Panc1 (cell line): ENCODE data around the gene ADM2. TPM values are rescaled to one million over a fixed set of nuclear protein-coding genes. Genes with fewer than 3 reads are reported as not detected.

ENCODE experiments used
- ATAC-seq: fragments of 200-7000 bp; cut with Tn5 transposase; 2 replicates; pipeline ENCODE4 v1.9.1; 2020; ENCODE audit warnings: mild to moderate bottlenecking, moderate library complexity
- BruUV-seq: library from RNA; stranded (reverse); fragments of 400-500 nt; replicated peaks from 2 replicates; lab custom pipeline; 2021; lab: Mats Ljungman, UMichigan
- CTCF ChIA-PET: fragments of 300-600 bp; sonication (Branson Sonifier 250); formaldehyde crosslinking; loops from one replicate; lab custom pipeline; 2022; ENCODE audit warnings: antibody characterized with exemption; lab: Charles Lee
- POLR2A ChIA-PET: fragments of 300-600 bp; sonication (Branson Sonifier 250); formaldehyde crosslinking; loops from one replicate; lab custom pipeline; 2022; ENCODE audit warnings: antibody characterized with exemption; lab: Charles Lee
- DNase-seq: peaks from one replicate; pipeline ENCODE4 v3.0.0-alpha.2; 2010; ENCODE audit warnings: low read depth, low spot score
- H3K27ac ChIP-seq: 2 replicates; pipeline ENCODE4 v1.5.1; 2011; ENCODE audit warnings: mild to moderate bottlenecking, low read length, inconsistent platforms
- H3K27me3 ChIP-seq: fragments of 200-500 bp; sonication (Bioruptor generic); 2 replicates; pipeline ENCODE4 v1.6.0; 2014; ENCODE audit warnings: low read length, inconsistent platforms; ENCODE audit not compliant: control insufficient read depth, insufficient read depth
- H3K36me3 ChIP-seq: fragments of 200-500 bp; sonication (Bioruptor generic); 2 replicates; pipeline ENCODE4 v1.5.1; 2014; ENCODE audit warnings: inconsistent platforms, mild to moderate bottlenecking, low read length, moderate library complexity; ENCODE audit not compliant: control insufficient read depth, insufficient read depth
- H3K4me1 ChIP-seq: 2 replicates; pipeline ENCODE4 v1.5.1; 2011; ENCODE audit warnings: inconsistent platforms, mild to moderate bottlenecking, low read length, moderate library complexity; ENCODE audit not compliant: control insufficient read depth, insufficient read depth
- H3K4me3 ChIP-seq, 2 experiments: 2 replicates each; pipeline ENCODE4 v1.5.1; 2011 to 2012; ENCODE audit warnings: low read depth in 2 of 2, low read length in 2 of 2, mild to moderate bottlenecking in 2 of 2, inconsistent platforms in 1 of 2, moderate library complexity in 1 of 2
- H3K9me3 ChIP-seq: fragments of 200-500 bp; sonication (Bioruptor generic); 2 replicates; pipeline ENCODE4 v1.5.1; 2014; ENCODE audit warnings: low read depth, mild to moderate bottlenecking, inconsistent platforms, low read length, moderate library complexity; ENCODE audit not compliant: control insufficient read depth, insufficient read depth
- CTCF ChIP-seq: fragments of 450-650 bp; IDR thresholded peaks from 2 replicates; pipeline ENCODE4 v1.5.1; 2017; ENCODE audit warnings: mild to moderate bottlenecking
- POLR2AphosphoS5 ChIP-seq: IDR thresholded peaks from 2 replicates; pipeline ENCODE4 v1.6.1; 2012; ENCODE audit warnings: mild to moderate bottlenecking, low read depth, low read length, moderate library complexity
- REST ChIP-seq, 2 experiments: IDR thresholded peaks; 2 replicates each; pipeline ENCODE4 v1.6.1; 2011 to 2012; ENCODE audit warnings: low read depth in 2 of 2, control low read depth in 1 of 2, low read length in 1 of 2, mild to moderate bottlenecking in 1 of 2, moderate library complexity in 1 of 2; ENCODE audit not compliant: insufficient read depth in 1 of 2
- SIN3A ChIP-seq: IDR thresholded peaks from 2 replicates; pipeline ENCODE4 v1.6.1; 2012; ENCODE audit warnings: low read depth, mild to moderate bottlenecking, low read length, moderate library complexity, borderline replicate concordance; ENCODE audit not compliant: insufficient read depth
- TCF7L2 ChIP-seq: IDR thresholded peaks from 2 replicates; pipeline ENCODE4 v1.6.1; 2011; ENCODE audit warnings: mild to moderate bottlenecking, low read depth, low read length, inconsistent platforms
- in situ Hi-C: cut with HindIII; loops from 2 replicates; pipeline ENCODE4 v1.10.0; 2016; ENCODE audit warnings: low sequenced_read_pairs, low pct_unique_long_range_greater_than_20kb
- intact Hi-C: fragments of 100-400 bp; cut with micrococcal nuclease; formaldehyde crosslinking; loops from one replicate; pipeline ENCODE4 v1.10.0; 2022; ENCODE audit not compliant: unreplicated experiment
- total RNA-seq: library from RNA; stranded (reverse); gene quantifications from one replicate; pipeline ENCODE4 v1.2.1, GENCODE V29; 2021; ENCODE audit not compliant: unreplicated experiment

The ADM2 gene
- total RNA-seq, 1 experiment from 2014 or later: 3.9 TPM

- no peaks in the 10 kb centered on the region for H3K27me3 ChIP-seq
- intact Hi-C loops (no loop called here), in situ Hi-C loops (no loop called here)
- no peak for TF ChIP-seq SIN3A
- TF ChIP-seq POLR2AphosphoS5: 0 out of 2 replicates have a peak, but pooled peaks have one; percentile 13
- TF ChIP-seq REST (IDR thresholded peaks at IDR 0.05; ENCODE audit: insufficient read depth in 1 of 2, low read depth in 2 of 2, low read length in 1 of 2): no peak
- no peak for TF ChIP-seq TCF7L2
- no peak for TF ChIP-seq CTCF
- POLR2A ChIA-PET: interaction anchor here (0.5 to 0.7 kb wide), 2 partner anchors 80 to 162 kb away, joined by 4 to 15 read pairs; no protein-coding TSS in a partner anchor
- ATAC-seq (peak; percentile 54), DNase-seq (no peak)
- BruUV-seq: no TSS peak
- H3K4me3 ChIP-seq: peak overlapping the region; percentile 56 to 79
- H3K4me1 ChIP-seq: peaks cover 6% of the 10 kb centered on the region
- CTCF ChIA-PET: no interaction called here
- no peaks in the 10 kb centered on the region; the same call in 1 of the 2 replicates for H3K36me3 ChIP-seq
- no peaks in the 10 kb centered on the region for H3K9me3 ChIP-seq
- H3K27ac ChIP-seq: peak overlapping the region; percentile 57
These were observed 50.8 kb downstream of the ADM2 start for GRCh38 chr22:50531962-50532674.

- TF ChIP-seq SIN3A (no peak), TCF7L2 (no peak), CTCF (no peak), REST (IDR thresholded peaks at IDR 0.05; ENCODE audit: insufficient read depth in 1 of 2, low read depth in 2 of 2, low read length in 1 of 2) (no peak), POLR2AphosphoS5 (no peak)
- H3K27ac ChIP-seq: peak overlapping the region; percentile 48; the same call in 1 of the 2 replicates
- H3K4me3 ChIP-seq: no peak overlapping the region
- no peaks in the 10 kb centered on the region for H3K27me3 ChIP-seq
- H3K36me3 ChIP-seq: no peaks in the 10 kb centered on the region; the same call in 1 of the 2 replicates
- peaks cover 3% of the 10 kb centered on the region for H3K4me1 ChIP-seq
- ChIA-PET POLR2A (no interaction called here), CTCF (no interaction called here)
- intact Hi-C loops: no loop called here
- in situ Hi-C loops: no loop called here
- BruUV-seq: TSS peak; percentile 48
- ATAC-seq (no peak), DNase-seq (no peak)
- no peaks in the 10 kb centered on the region for H3K9me3 ChIP-seq
These were observed 51.8 kb downstream of the ADM2 start for GRCh38 chr22:50532824-50533796.
